K562 (cell line): ENCODE data around the gene MVP. TPM values are rescaled to one million over a fixed set of nuclear protein-coding genes. Genes with fewer than 3 reads are reported as not detected.

Experiments
- CCNT2 ChIP-seq: IDR thresholded peaks from 2 replicates; pipeline ENCODE4 v1.6.1; 2011; ENCODE audit warnings: borderline replicate concordance, low read depth, mild to moderate bottlenecking, moderate library complexity, mixed read lengths, low read length; ENCODE audit not compliant: insufficient read length; ENCODE audit errors: extremely low read depth
- CREB1 ChIP-seq, 2 experiments: sonication (generic) in 1 of 2; formaldehyde crosslinking in 1 of 2; IDR thresholded peaks; 2 replicates each; pipeline versions ENCODE4 v1.6.1 to v1.8.0; 2012 to 2022; ENCODE audit warnings: inconsistent platforms in 1 of 2, mild to moderate bottlenecking in 1 of 2, missing genetic modification reagents in 1 of 2, moderate library complexity in 1 of 2
- HIVEP1 ChIP-seq: fragments of 250-450 bp; sonication (Bioruptor Pico); IDR thresholded peaks from 2 replicates; pipeline ENCODE4 v1.4.0; 2020; ENCODE audit warnings: mild to moderate bottlenecking
- HMG20B ChIP-seq: fragments of 250-450 bp; sonication (Bioruptor Pico); IDR thresholded peaks from 2 replicates; pipeline ENCODE4 v1.5.0; 2021; ENCODE audit warnings: mild to moderate bottlenecking
- MAZ ChIP-seq, 2 experiments: fragments of 450-650 bp in 1 of 2; sonication (generic) in 1 of 2; formaldehyde crosslinking; IDR thresholded peaks in 1 of 2; conservative IDR thresholded peaks in 1 of 2; 2 replicates each; pipeline versions ENCODE4 v1.4.0 to v1.5.0; 2020; ENCODE audit warnings: mild to moderate bottlenecking in 1 of 2, missing genetic modification reagents in 1 of 2
- PCBP1 ChIP-seq: fragments of 200-400 bp; formaldehyde crosslinking; IDR thresholded peaks from 2 replicates; pipeline ENCODE4 v1.6.1; 2018; ENCODE audit warnings: mild to moderate bottlenecking, low read depth, low read length; ENCODE audit not compliant: poor library complexity, severe bottlenecking
- POLR2H ChIP-seq: IDR thresholded peaks from 2 replicates; pipeline ENCODE4 v1.6.1; 2016; ENCODE audit warnings: missing genetic modification characterization, low read depth, mild to moderate bottlenecking, control low read depth, missing compliant biosample characterization, moderate library complexity
- RFX1 ChIP-seq: fragments of 450-650 bp; IDR thresholded peaks from 2 replicates; pipeline ENCODE4 v1.6.1; 2016; ENCODE audit warnings: mild to moderate bottlenecking, moderate library complexity
- ZBTB17 ChIP-seq: fragments of 450-650 bp; formaldehyde crosslinking; IDR thresholded peaks from 2 replicates; pipeline ENCODE4 v1.4.0; 2020; ENCODE audit warnings: mild to moderate bottlenecking
- ZFPM2 ChIP-seq: fragments of 250-450 bp; sonication (Bioruptor Pico); IDR thresholded peaks from 2 replicates; pipeline ENCODE4 v1.5.1; 2022; ENCODE audit warnings: mild to moderate bottlenecking
- ZFX ChIP-seq: sonication (generic); formaldehyde crosslinking; IDR thresholded peaks from 2 replicates; pipeline ENCODE4 v1.8.0; 2022; ENCODE audit warnings: mild to moderate bottlenecking, missing genetic modification reagents, moderate library complexity
- ZNF12 ChIP-seq: sonication (generic); formaldehyde crosslinking; IDR thresholded peaks from 2 replicates; pipeline ENCODE4 v1.4.0; 2020; ENCODE audit warnings: mild to moderate bottlenecking, missing genetic modification reagents
- ZNF124 ChIP-seq: sonication (generic); formaldehyde crosslinking; IDR thresholded peaks from 2 replicates; pipeline ENCODE4 v1.8.1; 2022; ENCODE audit warnings: missing genetic modification reagents
- ZNF24 ChIP-seq: fragments of 450-650 bp; IDR thresholded peaks from 2 replicates; pipeline ENCODE4 v1.6.1; 2016
- ZNF282 ChIP-seq: sonication (generic); formaldehyde crosslinking; IDR thresholded peaks from 2 replicates; pipeline ENCODE4 v1.8.1; 2023; ENCODE audit warnings: missing genetic modification reagents
- ZNF584 ChIP-seq: fragments of 200-800 bp; sonication (Bioruptor generic); IDR thresholded peaks from 2 replicates; pipeline ENCODE4 v1.6.1; 2016; ENCODE audit warnings: low read depth, mild to moderate bottlenecking, missing genetic modification characterization, missing compliant biosample characterization
- polyA plus RNA-seq, 8 experiments: library from polyadenylated mRNA; depleted of rRNA in 4 of 8; stranded (reverse) in 5 of 8; unstranded in 3 of 8; fragments of >200 nt; fragmentation: Nextera tagmentation in 2 of 8; fragmentation: Illumina TruSeq in 1 of 8; extraction: Ambion mirVana in 2 of 8; extraction: Trizol in 1 of 8; gene quantifications; 2 replicates each; pipeline versions ENCODE4 v1.2.1 to v1.2.3, GENCODE V29; 2011 to 2014; ENCODE audit warnings: inconsistent platforms in 1 of 8, missing spikeins in 1 of 8
- total RNA-seq, 7 experiments: library from RNA; depleted of rRNA in 6 of 7; stranded (reverse); fragments of >200 nt in 6 of 7; fragmentation: Illumina TruSeq in 2 of 7; extraction: Trizol in 2 of 7; gene quantifications; 2 replicates each; pipeline versions ENCODE4 v1.2.1 to v1.2.3, GENCODE V29; 2011 to 2021; ENCODE audit warnings: low replicate concordance in 1 of 7
- TF ChIP-seq, protein P1 (sequence below), 3 experiments: fragments of 200-800 bp in 1 of 3; fragments of 250-450 bp in 1 of 3; fragments of 450-650 bp in 1 of 3; sonication (Bioruptor Pico) in 1 of 3; sonication (Bioruptor generic) in 1 of 3; formaldehyde crosslinking in 1 of 3; IDR thresholded peaks; 2 replicates each; pipeline versions ENCODE4 v1.6.1 to v1.8.0; 2016 to 2022; ENCODE audit warnings: mild to moderate bottlenecking in 2 of 3, missing genetic modification characterization in 2 of 3, missing compliant biosample characterization in 1 of 3, moderate library complexity in 1 of 3
- TF ChIP-seq, protein P2 (sequence below): sonication (generic); formaldehyde crosslinking; IDR thresholded peaks from 2 replicates; pipeline ENCODE4 v1.8.0; 2022; ENCODE audit warnings: missing genetic modification reagents, mild to moderate bottlenecking, borderline replicate concordance
- TF ChIP-seq, protein P3 (sequence below): fragments of 450-650 bp; IDR thresholded peaks from 2 replicates; pipeline ENCODE4 v1.6.1; 2017; ENCODE audit warnings: mild to moderate bottlenecking, moderate library complexity

The MVP gene
- total and polyA plus RNA-seq, 9 of the 15 experiments (the other 6 are each of a cell fraction or from before 2014, with no cell fraction given) = 0.39 to 1.9 (median 0.76) TPM; not detected in 2

DNA sequence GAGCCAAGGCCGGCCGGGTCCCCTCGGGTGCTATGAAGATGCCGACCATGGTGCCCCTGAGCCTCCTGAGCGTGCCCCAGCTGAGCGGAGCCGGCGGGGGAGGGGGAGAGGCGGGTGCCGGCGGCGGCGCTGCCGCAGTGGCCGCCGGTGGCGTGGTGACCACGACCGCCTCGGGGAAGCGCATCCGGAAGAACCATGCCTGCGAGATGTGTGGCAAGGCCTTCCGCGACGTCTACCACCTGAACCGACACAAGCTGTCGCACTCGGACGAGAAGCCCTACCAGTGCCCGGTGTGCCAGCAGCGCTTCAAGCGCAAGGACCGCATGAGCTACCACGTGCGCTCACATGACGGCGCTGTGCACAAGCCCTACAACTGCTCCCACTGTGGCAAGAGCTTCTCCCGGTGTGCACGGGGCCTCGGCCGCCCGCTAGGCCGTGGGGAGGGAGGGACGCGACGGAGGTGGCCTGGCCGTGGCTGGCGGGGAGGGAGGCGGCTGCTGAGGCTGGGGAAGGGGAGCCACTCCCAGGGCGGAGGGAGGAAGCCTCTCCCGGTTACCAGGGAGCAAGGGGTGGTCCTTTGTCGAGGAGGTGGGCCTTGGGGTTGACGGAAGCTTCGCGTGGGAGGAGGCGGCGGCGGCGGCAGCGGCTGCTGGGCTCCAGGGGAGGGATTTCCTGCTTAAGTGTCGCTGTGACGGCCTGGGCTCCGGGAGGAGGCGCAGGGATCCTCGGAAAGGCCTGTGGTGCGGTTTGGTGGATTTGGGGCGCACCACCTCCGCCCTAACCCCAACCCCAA lies 12.6 kb upstream of the MVP start (continued):
- TF ChIP-seq, protein P1, sequence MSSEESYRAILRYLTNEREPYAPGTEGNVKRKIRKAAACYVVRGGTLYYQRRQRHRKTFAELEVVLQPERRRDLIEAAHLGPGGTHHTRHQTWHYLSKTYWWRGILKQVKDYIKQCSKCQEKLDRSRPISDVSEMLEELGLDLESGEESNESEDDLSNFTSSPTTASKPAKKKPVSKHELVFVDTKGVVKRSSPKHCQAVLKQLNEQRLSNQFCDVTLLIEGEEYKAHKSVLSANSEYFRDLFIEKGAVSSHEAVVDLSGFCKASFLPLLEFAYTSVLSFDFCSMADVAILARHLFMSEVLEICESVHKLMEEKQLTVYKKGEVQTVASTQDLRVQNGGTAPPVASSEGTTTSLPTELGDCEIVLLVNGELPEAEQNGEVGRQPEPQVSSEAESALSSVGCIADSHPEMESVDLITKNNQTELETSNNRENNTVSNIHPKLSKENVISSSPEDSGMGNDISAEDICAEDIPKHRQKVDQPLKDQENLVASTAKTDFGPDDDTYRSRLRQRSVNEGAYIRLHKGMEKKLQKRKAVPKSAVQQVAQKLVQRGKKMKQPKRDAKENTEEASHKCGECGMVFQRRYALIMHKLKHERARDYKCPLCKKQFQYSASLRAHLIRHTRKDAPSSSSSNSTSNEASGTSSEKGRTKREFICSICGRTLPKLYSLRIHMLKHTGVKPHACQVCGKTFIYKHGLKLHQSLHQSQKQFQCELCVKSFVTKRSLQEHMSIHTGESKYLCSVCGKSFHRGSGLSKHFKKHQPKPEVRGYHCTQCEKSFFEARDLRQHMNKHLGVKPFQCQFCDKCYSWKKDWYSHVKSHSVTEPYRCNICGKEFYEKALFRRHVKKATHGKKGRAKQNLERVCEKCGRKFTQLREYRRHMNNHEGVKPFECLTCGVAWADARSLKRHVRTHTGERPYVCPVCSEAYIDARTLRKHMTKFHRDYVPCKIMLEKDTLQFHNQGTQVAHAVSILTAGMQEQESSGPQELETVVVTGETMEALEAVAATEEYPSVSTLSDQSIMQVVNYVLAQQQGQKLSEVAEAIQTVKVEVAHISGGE (CRISPR knock-in tag; IDR thresholded peaks at IDR 0.05) = no peak
- TF ChIP-seq ZNF12 (CRISPR knock-in tag) (peak; percentile 21; the same call in 1 of the 2 replicates), ZFX (CRISPR knock-in tag) (peak; percentile 96), CREB1 (IDR thresholded peaks at IDR 0.05) (no peak; the same call in 1 of the 2 replicates), CREB1 (CRISPR knock-in tag; IDR thresholded peaks at IDR 0.05) (peak; percentile 81), ZNF24 (peak; percentile 43; the same call in 1 of the 2 replicates), PCBP1 (peak; percentile 81), HIVEP1 (CRISPR knock-in tag) (0 out of 2 replicates have a peak, but pooled peaks have one; percentile 67), POLR2H (tag) (peak; percentile 60; the same call in 1 of the 2 replicates), ZNF124 (CRISPR knock-in tag) (peak; percentile 90; the same call in 1 of the 2 replicates), MAZ (CRISPR knock-in tag; conservative IDR thresholded peaks at IDR 0.05 in 1 of 2, IDR thresholded peaks at IDR 0.05 in 1 of 2) (peak; percentile 88 to 91), ZFPM2 (CRISPR knock-in tag) (0 out of 2 replicates have a peak, but pooled peaks have one; percentile 11), RFX1 (peak; percentile 77; the same call in 1 of the 2 replicates), HMG20B (no peak), CCNT2 (peak; percentile 83), ZNF282 (CRISPR knock-in tag) (peak; percentile 97), ZNF584 (CRISPR knock-in tag) (0 out of 2 replicates have a peak, but pooled peaks have one; percentile 13), ZBTB17 (CRISPR knock-in tag) (0 out of 2 replicates have a peak, but pooled peaks have one; percentile 39)
- TF ChIP-seq, protein P2, sequence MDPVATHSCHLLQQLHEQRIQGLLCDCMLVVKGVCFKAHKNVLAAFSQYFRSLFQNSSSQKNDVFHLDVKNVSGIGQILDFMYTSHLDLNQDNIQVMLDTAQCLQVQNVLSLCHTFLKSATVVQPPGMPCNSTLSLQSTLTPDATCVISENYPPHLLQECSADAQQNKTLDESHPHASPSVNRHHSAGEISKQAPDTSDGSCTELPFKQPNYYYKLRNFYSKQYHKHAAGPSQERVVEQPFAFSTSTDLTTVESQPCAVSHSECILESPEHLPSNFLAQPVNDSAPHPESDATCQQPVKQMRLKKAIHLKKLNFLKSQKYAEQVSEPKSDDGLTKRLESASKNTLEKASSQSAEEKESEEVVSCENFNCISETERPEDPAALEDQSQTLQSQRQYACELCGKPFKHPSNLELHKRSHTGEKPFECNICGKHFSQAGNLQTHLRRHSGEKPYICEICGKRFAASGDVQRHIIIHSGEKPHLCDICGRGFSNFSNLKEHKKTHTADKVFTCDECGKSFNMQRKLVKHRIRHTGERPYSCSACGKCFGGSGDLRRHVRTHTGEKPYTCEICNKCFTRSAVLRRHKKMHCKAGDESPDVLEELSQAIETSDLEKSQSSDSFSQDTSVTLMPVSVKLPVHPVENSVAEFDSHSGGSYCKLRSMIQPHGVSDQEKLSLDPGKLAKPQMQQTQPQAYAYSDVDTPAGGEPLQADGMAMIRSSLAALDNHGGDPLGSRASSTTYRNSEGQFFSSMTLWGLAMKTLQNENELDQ (CRISPR knock-in tag) = peak; percentile 93; the same call in 1 of the 2 replicates
- TF ChIP-seq, protein P3, sequence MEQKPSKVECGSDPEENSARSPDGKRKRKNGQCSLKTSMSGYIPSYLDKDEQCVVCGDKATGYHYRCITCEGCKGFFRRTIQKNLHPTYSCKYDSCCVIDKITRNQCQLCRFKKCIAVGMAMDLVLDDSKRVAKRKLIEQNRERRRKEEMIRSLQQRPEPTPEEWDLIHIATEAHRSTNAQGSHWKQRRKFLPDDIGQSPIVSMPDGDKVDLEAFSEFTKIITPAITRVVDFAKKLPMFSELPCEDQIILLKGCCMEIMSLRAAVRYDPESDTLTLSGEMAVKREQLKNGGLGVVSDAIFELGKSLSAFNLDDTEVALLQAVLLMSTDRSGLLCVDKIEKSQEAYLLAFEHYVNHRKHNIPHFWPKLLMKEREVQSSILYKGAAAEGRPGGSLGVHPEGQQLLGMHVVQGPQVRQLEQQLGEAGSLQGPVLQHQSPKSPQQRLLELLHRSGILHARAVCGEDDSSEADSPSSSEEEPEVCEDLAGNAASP = no peak
